ENCODE measurements around the gene WWTR1. TPM values are rescaled to one million over a fixed set of nuclear protein-coding genes. Genes with fewer than 3 reads are reported as not detected.
A peak's percentile ranks its signal among the peaks of the same experiment; 100 is the strongest.

WWTR1 gene
- total RNA-seq, 6 experiments from 2014 or later: 10.6 to 19.7 (median 15.3) TPM

GRCh38 chr3:149620291-149621020 is 37.4 kb downstream of the WWTR1 start:
- Histone ChIP-seq H3K27ac (no peak overlapping the region), H3K9me3 (no peaks in the 10 kb centered on the region), H3K4me3 (no peak overlapping the region), H3K36me3 (no peaks in the 10 kb centered on the region), H3K27me3 (no peaks in the 10 kb centered on the region), H3K4me1 (peaks cover 0 to 8% (median 0%) of the 10 kb centered on the region in 4 donors)
- no CpG with 5 or more reads among the region's 1 CpG for WGBS (ENCODE audit: insufficient coverage, low coverage, low lambda C conversion rate, missing lambda C conversion rate)
- peak in 2 of 4 donors; percentile 5 to 6 for ATAC-seq
- DNase-seq: no peak
- intact Hi-C loops (cut with DNase I): no loop called here
- TF ChIP-seq CTCF (IDR thresholded peaks at IDR 0.05): no peak
- no peak for TF ChIP-seq POLR2A (IDR thresholded peaks at IDR 0.05)

- 31% methylated on average over 3 of the region's 4 CpGs for WGBS (ENCODE audit: insufficient coverage, low coverage, low lambda C conversion rate, missing lambda C conversion rate)
- H3K4me1 ChIP-seq: peaks cover 0 to 8% (median 0%) of the 10 kb centered on the region in 4 donors
These were observed 38.7 kb downstream of the WWTR1 start for GRCh38 chr3:149619136-149619535.

GRCh38 chr3:149618151-149619123 is 39.4 kb downstream of the WWTR1 start:
- peaks cover 0 to 8% (median 0%) of the 10 kb centered on the region in 4 donors for H3K4me1 ChIP-seq
- WGBS (ENCODE audit: insufficient coverage, low coverage, low lambda C conversion rate, missing lambda C conversion rate): 71% methylated on average over 12 of the region's 15 CpGs
- H3K9me3 ChIP-seq: no peaks in the 10 kb centered on the region
- no peaks in the 10 kb centered on the region for H3K36me3 ChIP-seq
- H3K4me3 ChIP-seq: no peak overlapping the region
- no peak for DNase-seq
- TF ChIP-seq CTCF (IDR thresholded peaks at IDR 0.05) (no peak), POLR2A (IDR thresholded peaks at IDR 0.05) (no peak)
- no peaks in the 10 kb centered on the region for H3K27me3 ChIP-seq
- peak overlapping the region in 1 of 3 donors; percentile 6 for H3K27ac ChIP-seq
- ATAC-seq: peak; percentile 42 to 57 (median 51)
- intact Hi-C loops (cut with DNase I): no loop called here

More at GRCh38 chr3:149619136-149619535, 38.7 kb downstream of the WWTR1 start:
- no peaks in the 10 kb centered on the region for H3K9me3 ChIP-seq
- no peak overlapping the region for H3K27ac ChIP-seq
- TF ChIP-seq CTCF (IDR thresholded peaks at IDR 0.05) (no peak), POLR2A (IDR thresholded peaks at IDR 0.05) (no peak)
- DNase-seq (no peak), ATAC-seq (no peak)
- H3K4me3 ChIP-seq: no peak overlapping the region
- no peaks in the 10 kb centered on the region for H3K27me3 ChIP-seq
- intact Hi-C loops (cut with DNase I): no loop called here
- H3K36me3 ChIP-seq: no peaks in the 10 kb centered on the region

DNA sequence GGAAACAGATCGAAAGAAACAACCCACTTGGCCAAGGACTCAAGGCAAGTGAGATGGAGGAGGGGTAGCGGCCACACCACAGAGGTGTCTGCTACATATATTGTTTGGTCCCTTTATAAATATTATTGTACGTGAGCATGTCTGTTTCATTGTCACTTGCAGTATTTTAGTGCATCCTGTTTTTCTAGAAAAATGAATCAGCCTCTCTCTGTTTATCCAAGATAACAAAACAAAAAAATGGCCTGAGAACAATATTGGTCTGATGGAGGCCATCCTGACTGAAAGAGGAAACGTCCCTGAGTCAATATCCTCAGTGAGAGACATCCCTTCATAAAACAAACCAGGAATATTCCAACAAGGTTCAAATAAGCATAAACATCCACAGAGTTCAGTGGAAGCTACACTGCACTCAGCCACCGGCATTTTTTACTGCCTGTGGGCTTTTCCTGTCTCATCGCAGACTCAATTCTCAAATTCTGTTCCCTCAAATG is 42.0 kb downstream of the WWTR1 start:
- H3K27ac ChIP-seq: peak overlapping the region; percentile 18 to 34 (median 31)
- peak in 1 of 3 donors; percentile 31 for DNase-seq
- H3K4me3 ChIP-seq: no peak overlapping the region
- no peak for TF ChIP-seq POLR2A (IDR thresholded peaks at IDR 0.05)
- TF ChIP-seq CTCF (IDR thresholded peaks at IDR 0.05): no peak
- H3K9me3 ChIP-seq: no peaks in the 10 kb centered on the region
- peak; percentile 60 to 78 (median 67) for ATAC-seq
- H3K27me3 ChIP-seq: no peaks in the 10 kb centered on the region
- H3K36me3 ChIP-seq: no peaks in the 10 kb centered on the region
- intact Hi-C loops (cut with DNase I): no loop called here
- 73% methylated on average over 6 of the region's 6 CpGs for WGBS (ENCODE audit: insufficient coverage, low coverage, low lambda C conversion rate, missing lambda C conversion rate)
- H3K4me1 ChIP-seq: no peaks in the 10 kb centered on the region

All from right lobe of liver (tissue), 6 donors.